Lower leg skin (tissue), 4 donors: ENCODE data around the gene PATE4. TPM values are rescaled to one million over a fixed set of nuclear protein-coding genes. Genes with fewer than 3 reads are reported as not detected.

ENCODE experiments used
- DNase-seq, 2 donors: peaks; one replicate each; pipeline ENCODE4 v3.0.0-alpha.2; 2019; ENCODE audit warnings: low spot score in 2 of 2
- H3K4me3 ChIP-seq: fragments of 200-600 bp; sonication (generic); 2 replicates; pipeline ENCODE4 v1.5.1; 2017; ENCODE audit warnings: mild to moderate bottlenecking, low read depth; ENCODE audit not compliant: poor library complexity, severe bottlenecking
- CTCF ChIP-seq, 3 donors: fragments of 450-650 bp; IDR thresholded peaks; one replicate each; pipeline ENCODE4 v1.5.1; 2016; ENCODE audit warnings: antibody characterized with exemption in 3 of 3, mild to moderate bottlenecking in 3 of 3, moderate library complexity in 2 of 3
- POLR2A ChIP-seq, 2 donors: fragments of 450-650 bp; IDR thresholded peaks; one replicate each; pipeline ENCODE4 v1.6.1; 2016 to 2017; ENCODE audit warnings: antibody characterized with exemption in 2 of 2, mild to moderate bottlenecking in 1 of 2, moderate library complexity in 1 of 2
- WGBS, 2 donors: methylation state at CpG; one replicate each; pipeline ENCODE4 v1.1.5; 2018; 5-methylcytosine and 5-hydroxymethylcytosine counted together
- intact Hi-C: fragments of 100-400 bp; cut with DNase I; formaldehyde crosslinking; loops from one replicate; pipeline ENCODE4 v1.15.0; 2023; ENCODE audit warnings: low total_unique reads
- total RNA-seq, 4 donors: library from RNA; depleted of rRNA; stranded (reverse); fragments of >200 nt; gene quantifications; one replicate each; pipeline ENCODE4 v1.1.0, GENCODE V29; 2016

Gene PATE4
- total RNA-seq, result not detected

GRCh38 chr11:125833016-125833415 is at the start of gene PATE4:
Gene PATE4 (plus strand): TSS chr11:125833316. CDS start chr11:125833360, 44 bp downstream.
- no peak within 1 kb of the TSS for H3K4me3 ChIP-seq
- no peak for DNase-seq
- 31 to 39% methylated on average over 3 of the region's 3 CpGs for WGBS, 2 donors
- TF ChIP-seq CTCF (IDR thresholded peaks at IDR 0.05) (no peak), POLR2A (IDR thresholded peaks at IDR 0.05) (no peak)
- intact Hi-C loops, result no loop called here

- 51 to 61% methylated on average over 2 of the region's 2 CpGs for WGBS, 2 donors
- no peak overlapping the region for H3K4me3 ChIP-seq
- intact Hi-C loops, result no loop called here
- no peak for TF ChIP-seq POLR2A (IDR thresholded peaks at IDR 0.05)
- no peak for TF ChIP-seq CTCF (IDR thresholded peaks at IDR 0.05)
- no peak for DNase-seq
Measured at GRCh38 chr11:125784678-125785077, 48.4 kb upstream of the PATE4 start.

- intact Hi-C loops, result no loop called here
- no peak within 1 kb of the TSS for H3K4me3 ChIP-seq
- 51% methylated on average over 2 of the region's 2 CpGs for WGBS, 2 donors
- DNase-seq, result no peak
- TF ChIP-seq CTCF (IDR thresholded peaks at IDR 0.05) (no peak), POLR2A (IDR thresholded peaks at IDR 0.05) (no peak)
Measured at GRCh38 chr11:125787827-125788226, 45.3 kb upstream of the PATE4 start, which contains the start of gene PATE3. Gene PATE3 (plus strand): TSS chr11:125788127. CDS start chr11:125788152, 25 bp downstream.

- WGBS, 2 donors, result 92 to 94% methylated on average over 4 of the region's 4 CpGs
- TF ChIP-seq CTCF (IDR thresholded peaks at IDR 0.05) (no peak), POLR2A (IDR thresholded peaks at IDR 0.05) (no peak)
- no peak for DNase-seq
- H3K4me3 ChIP-seq, result no peak overlapping the region
- intact Hi-C loops, result no loop called here
Measured at GRCh38 chr11:125790825-125791224, 42.3 kb upstream of the PATE4 start.

- no peak for DNase-seq
- intact Hi-C loops, result no loop called here
- no peak overlapping the region for H3K4me3 ChIP-seq
- TF ChIP-seq CTCF (IDR thresholded peaks at IDR 0.05) (no peak), POLR2A (IDR thresholded peaks at IDR 0.05) (no peak)
- 43 to 59% methylated on average over 4 of the region's 4 CpGs for WGBS, 2 donors
Measured at GRCh38 chr11:125797641-125798040, 35.5 kb upstream of the PATE4 start.

GRCh38 chr11:125799808-125800207 is 33.3 kb upstream of the PATE4 start:
- TF ChIP-seq CTCF (IDR thresholded peaks at IDR 0.05), result no peak
- TF ChIP-seq POLR2A (IDR thresholded peaks at IDR 0.05), result no peak

More at GRCh38 chr11:125799808-125800207, 33.3 kb upstream of the PATE4 start:
- DNase-seq, result no peak
- intact Hi-C loops, result no loop called here
- no peak overlapping the region for H3K4me3 ChIP-seq
- WGBS, 2 donors, result 28 to 34% methylated on average over 2 of the region's 2 CpGs
